ENCODE data around the gene RIT1.
"Not testable (repeated sequence)": the region's sequence is repeated elsewhere in the genome, so short reads cannot be mapped to it uniquely, and the experiment has no call there.

Gene RIT1

GRCh38 chr1:155931332-155932038 lies 20.3 kb upstream of the RIT1 start:
- H3K27ac ChIP-seq (ENCODE audit: low read depth, low read length) = no peak overlapping the region
- peak overlapping the region; percentile 12 for H3K4me3 ChIP-seq (ENCODE audit: low read length)
- H3K27me3 ChIP-seq (ENCODE audit: control insufficient read depth, insufficient read depth, low read length) = no peaks in the 10 kb centered on the region
- no peak overlapping the region for H3K9ac ChIP-seq (ENCODE audit: low read length)
- peaks cover 23% of the 10 kb centered on the region for H3K36me3 ChIP-seq (ENCODE audit: control insufficient read depth, insufficient read depth, low read length)
- peaks cover 15% of the 10 kb centered on the region for H3K4me1 ChIP-seq (ENCODE audit: control insufficient read depth, insufficient read depth, low read length)

- not testable (repeated sequence) for H3K9ac ChIP-seq (ENCODE audit: low read length)
Observed at GRCh38 chr1:155930725-155931124, 19.6 kb upstream of the RIT1 start.

GRCh38 chr1:155929057-155929456 lies 17.9 kb upstream of the RIT1 start:
- Histone ChIP-seq H3K9ac (ENCODE audit: low read length) (no peak overlapping the region), H3K27me3 (ENCODE audit: control insufficient read depth, insufficient read depth, low read length) (no peaks in the 10 kb centered on the region), H3K4me3 (ENCODE audit: low read length) (no peak overlapping the region), H3K36me3 (ENCODE audit: control insufficient read depth, insufficient read depth, low read length) (peaks cover 38% of the 10 kb centered on the region), H3K27ac (ENCODE audit: low read depth, low read length) (no peak overlapping the region), H3K4me1 (ENCODE audit: control insufficient read depth, insufficient read depth, low read length) (peaks cover 15% of the 10 kb centered on the region)

More at GRCh38 chr1:155930725-155931124, 19.6 kb upstream of the RIT1 start:
- Histone ChIP-seq H3K4me3 (ENCODE audit: low read length) (peak overlapping the region; percentile 11), H3K36me3 (ENCODE audit: control insufficient read depth, insufficient read depth, low read length) (peaks cover 28% of the 10 kb centered on the region), H3K4me1 (ENCODE audit: control insufficient read depth, insufficient read depth, low read length) (peaks cover 15% of the 10 kb centered on the region)
- not testable (repeated sequence) for H3K27me3 ChIP-seq (ENCODE audit: control insufficient read depth, insufficient read depth, low read length); H3K27ac ChIP-seq (ENCODE audit: low read depth, low read length)

- Histone ChIP-seq H3K36me3 (ENCODE audit: control insufficient read depth, insufficient read depth, low read length) (peaks cover 45% of the 10 kb centered on the region), H3K27me3 (ENCODE audit: control insufficient read depth, insufficient read depth, low read length) (no peaks in the 10 kb centered on the region), H3K4me3 (ENCODE audit: low read length) (no peak overlapping the region), H3K9ac (ENCODE audit: low read length) (no peak overlapping the region), H3K4me1 (ENCODE audit: control insufficient read depth, insufficient read depth, low read length) (no peaks in the 10 kb centered on the region), H3K27ac (ENCODE audit: low read depth, low read length) (no peak overlapping the region)
Observed at GRCh38 chr1:155925506-155925905, 14.4 kb upstream of the RIT1 start.

GRCh38 chr1:155920717-155921116 lies 9.6 kb upstream of the RIT1 start:
- Histone ChIP-seq H3K27ac (ENCODE audit: low read depth, low read length) (no peak overlapping the region), H3K36me3 (ENCODE audit: control insufficient read depth, insufficient read depth, low read length) (peaks cover 38% of the 10 kb centered on the region), H3K4me1 (ENCODE audit: control insufficient read depth, insufficient read depth, low read length) (no peaks in the 10 kb centered on the region), H3K9ac (ENCODE audit: low read length) (no peak overlapping the region), H3K27me3 (ENCODE audit: control insufficient read depth, insufficient read depth, low read length) (no peaks in the 10 kb centered on the region), H3K4me3 (ENCODE audit: low read length) (no peak overlapping the region)

- Histone ChIP-seq H3K9ac (ENCODE audit: low read length) (no peak overlapping the region), H3K27me3 (ENCODE audit: control insufficient read depth, insufficient read depth, low read length) (no peaks in the 10 kb centered on the region), H3K4me3 (ENCODE audit: low read length) (no peak overlapping the region), H3K27ac (ENCODE audit: low read depth, low read length) (no peak overlapping the region), H3K36me3 (ENCODE audit: control insufficient read depth, insufficient read depth, low read length) (peaks cover 40% of the 10 kb centered on the region), H3K4me1 (ENCODE audit: control insufficient read depth, insufficient read depth, low read length) (no peaks in the 10 kb centered on the region)
Observed at GRCh38 chr1:155919801-155920200, 8.7 kb upstream of the RIT1 start.

- Histone ChIP-seq H3K27ac (ENCODE audit: low read depth, low read length) (no peak overlapping the region), H3K9ac (ENCODE audit: low read length) (no peak overlapping the region), H3K4me1 (ENCODE audit: control insufficient read depth, insufficient read depth, low read length) (no peaks in the 10 kb centered on the region), H3K4me3 (ENCODE audit: low read length) (no peak overlapping the region), H3K36me3 (ENCODE audit: control insufficient read depth, insufficient read depth, low read length) (peaks cover 37% of the 10 kb centered on the region), H3K27me3 (ENCODE audit: control insufficient read depth, insufficient read depth, low read length) (no peaks in the 10 kb centered on the region)
Observed at GRCh38 chr1:155918660-155919059, 7.5 kb upstream of the RIT1 start.

- no peaks in the 10 kb centered on the region for H3K27me3 ChIP-seq (ENCODE audit: control insufficient read depth, insufficient read depth, low read length)
- no peak overlapping the region for H3K4me3 ChIP-seq (ENCODE audit: low read length)
- H3K36me3 ChIP-seq (ENCODE audit: control insufficient read depth, insufficient read depth, low read length) = peaks cover 24% of the 10 kb centered on the region
- no peak overlapping the region for H3K9ac ChIP-seq (ENCODE audit: low read length)
- no peak overlapping the region for H3K27ac ChIP-seq (ENCODE audit: low read depth, low read length)
- no peaks in the 10 kb centered on the region for H3K4me1 ChIP-seq (ENCODE audit: control insufficient read depth, insufficient read depth, low read length)
Observed at GRCh38 chr1:155913969-155914757, 3.0 kb upstream of the RIT1 start.

GRCh38 chr1:155912056-155912536 lies 947 bp upstream of the RIT1 start:
- H3K36me3 ChIP-seq (ENCODE audit: control insufficient read depth, insufficient read depth, low read length) = peaks cover 18% of the 10 kb centered on the region
- H3K4me3 ChIP-seq (ENCODE audit: low read length) = no peak overlapping the region
- H3K27ac ChIP-seq (ENCODE audit: low read depth, low read length) = no peak overlapping the region
- no peaks in the 10 kb centered on the region for H3K4me1 ChIP-seq (ENCODE audit: control insufficient read depth, insufficient read depth, low read length)
- no peaks in the 10 kb centered on the region for H3K27me3 ChIP-seq (ENCODE audit: control insufficient read depth, insufficient read depth, low read length)
- H3K9ac ChIP-seq (ENCODE audit: low read length) = no peak overlapping the region

- H3K27me3 ChIP-seq (ENCODE audit: control insufficient read depth, insufficient read depth, low read length) = no peaks in the 10 kb centered on the region
Observed at GRCh38 chr1:155910621-155911121, 478 bp downstream of the RIT1 start.

GRCh38 chr1:155909894-155910293 lies 1.3 kb downstream of the RIT1 start:
- no peak overlapping the region for H3K27ac ChIP-seq (ENCODE audit: low read depth, low read length)
- H3K4me3 ChIP-seq (ENCODE audit: low read length) = peak overlapping the region; percentile 11
- H3K27me3 ChIP-seq (ENCODE audit: control insufficient read depth, insufficient read depth, low read length) = no peaks in the 10 kb centered on the region
- no peaks in the 10 kb centered on the region for H3K4me1 ChIP-seq (ENCODE audit: control insufficient read depth, insufficient read depth, low read length)
- peaks cover 7% of the 10 kb centered on the region for H3K36me3 ChIP-seq (ENCODE audit: control insufficient read depth, insufficient read depth, low read length)
- H3K9ac ChIP-seq (ENCODE audit: low read length) = no peak overlapping the region

More at GRCh38 chr1:155910621-155911121, 478 bp downstream of the RIT1 start:
- peak overlapping the region; percentile 77 for H3K27ac ChIP-seq (ENCODE audit: low read depth, low read length)
- H3K4me1 ChIP-seq (ENCODE audit: control insufficient read depth, insufficient read depth, low read length) = no peaks in the 10 kb centered on the region
- peak overlapping the region; percentile 1 for H3K9ac ChIP-seq (ENCODE audit: low read length)
- peak overlapping the region; percentile 65 for H3K4me3 ChIP-seq (ENCODE audit: low read length)
- H3K36me3 ChIP-seq (ENCODE audit: control insufficient read depth, insufficient read depth, low read length) = peaks cover 9% of the 10 kb centered on the region

GRCh38 chr1:155904261-155904660 lies 6.9 kb downstream of the RIT1 start:
- Histone ChIP-seq H3K27ac (ENCODE audit: low read depth, low read length) (no peak overlapping the region), H3K4me3 (ENCODE audit: low read length) (no peak overlapping the region), H3K4me1 (ENCODE audit: control insufficient read depth, insufficient read depth, low read length) (no peaks in the 10 kb centered on the region), H3K27me3 (ENCODE audit: control insufficient read depth, insufficient read depth, low read length) (no peaks in the 10 kb centered on the region), H3K36me3 (ENCODE audit: control insufficient read depth, insufficient read depth, low read length) (peaks cover 33% of the 10 kb centered on the region), H3K9ac (ENCODE audit: low read length) (no peak overlapping the region)

All from rectal smooth muscle tissue (tissue), 1 donor.